ENCODE data around the gene MUC15.
"Not testable (repeated sequence)": the region's sequence is repeated elsewhere in the genome, so short reads cannot be mapped to it uniquely, and the experiment has no call there.

The MUC15 gene

GRCh38 chr11:26571861-26572654, at the start of gene MUC15:
TSS of gene MUC15 (minus strand) at chr11:26572263. CDS start at chr11:26567094, 5,169 bp downstream.
- DNase-seq: no peak

DNA sequence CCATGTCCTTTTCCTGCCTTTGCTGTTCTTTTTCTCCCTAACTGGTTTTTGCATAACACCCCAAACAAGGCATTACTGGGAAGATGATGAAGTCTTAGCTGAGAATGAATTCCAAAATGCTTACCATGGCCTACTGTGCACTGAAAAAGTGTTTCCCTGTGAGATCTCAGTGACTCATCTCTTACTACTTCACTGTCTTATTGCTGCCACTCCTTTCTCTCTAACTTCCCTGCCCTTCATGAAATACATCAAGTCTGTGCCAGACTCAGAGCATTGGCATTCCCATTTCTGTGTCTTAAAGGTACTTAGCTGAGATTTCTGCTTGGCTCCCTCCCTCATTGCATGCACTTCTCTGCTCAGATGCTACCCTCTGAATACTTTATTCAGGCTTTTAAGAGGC, 49.1 kb upstream of the MUC15 start:
- no peak for DNase-seq

DNA sequence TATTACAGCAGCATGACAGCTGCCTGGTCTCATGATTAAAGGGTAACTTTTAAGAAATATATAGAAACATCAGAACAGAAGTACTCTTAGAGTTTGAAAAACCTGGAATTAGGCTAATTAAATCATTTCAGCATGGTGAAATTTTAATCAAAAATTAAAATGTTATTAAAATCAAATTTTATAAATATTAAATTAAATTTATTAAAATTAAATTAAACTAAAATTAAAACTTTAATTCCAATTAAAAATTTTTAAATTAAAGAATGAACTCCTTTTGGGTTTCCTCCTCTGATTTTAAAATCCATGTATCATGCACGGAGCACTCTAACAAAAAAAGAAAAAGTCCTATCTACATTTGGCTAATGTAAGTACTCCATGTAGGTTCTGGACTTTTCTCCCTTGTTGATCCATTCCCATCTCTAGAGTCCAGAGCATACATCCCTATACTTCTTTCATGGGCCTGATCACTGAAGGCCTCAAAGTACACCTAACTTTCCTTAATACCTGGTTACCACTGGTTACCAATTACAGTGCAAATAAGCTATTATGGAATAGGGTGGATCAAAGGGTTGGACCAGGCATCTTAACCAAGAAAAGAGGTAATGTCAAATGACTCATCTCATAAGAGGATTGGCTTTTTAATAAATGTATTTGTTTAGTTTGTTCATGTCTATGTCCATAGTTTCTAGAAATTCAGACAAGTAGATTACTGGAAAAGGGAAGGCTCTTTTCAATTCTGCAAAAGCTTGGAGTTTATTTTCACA, 48.4 kb upstream of the MUC15 start:
- DNase-seq: no peak

GRCh38 chr11:26618441-26618840, 46.4 kb upstream of the MUC15 start:
- no peak for DNase-seq

GRCh38 chr11:26613759-26614158, 41.7 kb upstream of the MUC15 start:
- DNase-seq: no peak

DNA sequence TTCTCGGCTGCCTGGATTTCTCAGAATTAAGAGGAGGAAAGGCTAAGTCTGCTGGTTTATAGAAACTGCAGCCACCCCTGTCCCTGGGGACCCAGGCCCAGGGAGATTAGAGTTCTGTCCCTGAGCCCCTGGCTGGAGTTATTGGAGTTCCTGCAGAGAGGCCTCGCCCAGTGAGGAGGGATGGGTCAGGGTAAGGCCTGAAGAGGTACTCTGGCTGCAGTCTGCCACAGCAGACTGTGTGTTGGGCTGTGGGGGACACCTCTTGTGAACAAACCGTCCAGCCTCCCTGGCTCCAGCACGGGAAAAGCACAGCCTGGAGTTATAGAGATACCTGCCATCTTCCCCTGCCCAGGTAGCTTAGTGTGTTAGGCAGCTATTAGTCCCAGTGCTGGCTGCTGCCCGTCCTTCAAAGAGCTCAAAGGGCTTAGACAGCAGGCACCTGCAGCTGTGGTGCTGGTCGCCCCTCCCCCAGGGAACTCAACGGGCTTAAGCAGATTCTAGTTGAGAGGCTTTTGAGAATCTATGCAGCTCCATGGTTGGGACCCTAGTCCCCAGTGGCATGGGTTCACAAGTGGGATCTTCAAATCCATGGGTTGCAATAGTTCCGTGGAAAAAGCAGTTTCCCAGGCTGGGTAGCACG, 36.6 kb upstream of the MUC15 start:
- DNase-seq: no peak

- no peak for DNase-seq
Measured at GRCh38 chr11:26607725-26608506, 35.9 kb upstream of the MUC15 start.

- no peak for DNase-seq
Measured at GRCh38 chr11:26599876-26600434, 27.9 kb upstream of the MUC15 start.

- DNase-seq: no peak
Measured at GRCh38 chr11:26599425-26599824, 27.4 kb upstream of the MUC15 start.

DNA sequence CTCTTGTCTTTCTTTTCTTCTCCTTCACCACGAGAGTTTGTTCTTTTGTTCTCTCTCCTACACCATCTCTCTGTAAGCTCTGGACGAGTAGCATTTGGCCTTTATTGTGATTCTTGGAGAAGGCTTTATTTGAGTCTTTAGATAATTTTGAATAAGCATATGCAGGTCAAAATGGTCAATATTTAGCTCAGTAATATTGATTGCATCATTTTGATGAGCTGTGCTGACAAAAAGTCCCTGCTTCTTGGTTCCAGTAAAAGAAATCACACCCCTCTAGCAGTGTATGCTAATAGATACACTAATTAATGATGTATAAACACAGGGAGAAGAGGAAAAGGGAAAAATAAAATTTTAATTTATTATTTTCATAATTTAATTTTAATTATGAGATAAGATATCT, 25.8 kb upstream of the MUC15 start:
- no peak for DNase-seq

GRCh38 chr11:26597049-26597689, 25.1 kb upstream of the MUC15 start:
- DNase-seq: peak; percentile 22

DNA sequence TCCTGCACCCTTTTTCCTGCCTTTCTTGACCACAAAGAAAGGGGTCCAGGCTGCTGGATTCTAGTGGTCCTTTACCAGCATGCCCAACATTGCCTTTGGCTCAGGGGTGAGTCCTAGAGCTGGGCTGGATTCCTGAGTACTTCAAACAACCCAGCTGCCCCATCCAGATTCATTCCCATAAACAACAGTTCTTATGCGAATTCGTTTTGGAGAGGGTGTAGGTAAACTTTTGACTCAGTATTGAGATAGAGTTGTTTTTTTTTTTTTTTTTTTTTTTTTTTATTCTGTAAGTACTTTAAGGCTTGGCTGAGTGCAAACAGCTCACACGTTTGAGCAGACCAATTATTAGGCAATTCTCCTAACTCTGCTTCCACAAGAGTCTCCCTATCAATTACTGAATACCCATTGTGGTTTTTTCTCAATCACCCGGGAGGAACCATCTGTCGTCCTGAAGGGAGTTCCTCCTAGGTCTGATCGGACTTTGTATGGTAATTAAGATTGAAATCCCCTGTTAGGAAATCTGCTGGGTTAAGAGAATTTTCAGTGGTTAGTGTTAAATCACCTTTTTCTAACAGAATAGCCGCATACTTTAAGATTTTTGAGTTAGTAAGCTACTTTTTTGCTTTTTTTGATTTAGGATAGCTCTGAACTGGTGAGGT, 23.3 kb upstream of the MUC15 start:
- not testable (repeated sequence) for DNase-seq

DNA sequence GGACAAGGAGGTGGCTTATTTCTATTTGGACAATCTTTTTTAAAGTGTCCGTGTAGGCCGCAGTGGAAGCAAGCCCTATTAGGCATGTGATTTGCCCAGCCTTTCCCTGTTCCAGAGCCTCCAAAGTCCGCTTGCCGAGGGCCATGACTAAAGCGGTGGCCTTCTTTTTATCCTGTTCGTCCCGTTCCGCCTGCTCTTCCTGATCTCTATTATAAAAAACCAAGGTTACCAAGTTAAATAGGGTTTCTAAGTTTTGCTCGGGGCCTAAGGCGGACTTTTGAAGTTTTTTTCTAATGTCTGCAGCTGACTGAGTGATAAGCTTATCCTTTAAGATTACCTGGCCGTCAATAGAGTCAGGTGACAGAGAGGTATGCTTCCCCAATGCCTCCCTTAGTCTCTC, 21.6 kb upstream of the MUC15 start:
- DNase-seq: no peak

GRCh38 chr11:26587073-26587472, 15.0 kb upstream of the MUC15 start:
- DNase-seq: no peak

GRCh38 chr11:26584818-26585217, 12.8 kb upstream of the MUC15 start:
- DNase-seq: no peak

GRCh38 chr11:26583550-26583949, 11.5 kb upstream of the MUC15 start:
- DNase-seq: no peak

GRCh38 chr11:26580929-26581328, 8.9 kb upstream of the MUC15 start:
- no peak for DNase-seq

DNA sequence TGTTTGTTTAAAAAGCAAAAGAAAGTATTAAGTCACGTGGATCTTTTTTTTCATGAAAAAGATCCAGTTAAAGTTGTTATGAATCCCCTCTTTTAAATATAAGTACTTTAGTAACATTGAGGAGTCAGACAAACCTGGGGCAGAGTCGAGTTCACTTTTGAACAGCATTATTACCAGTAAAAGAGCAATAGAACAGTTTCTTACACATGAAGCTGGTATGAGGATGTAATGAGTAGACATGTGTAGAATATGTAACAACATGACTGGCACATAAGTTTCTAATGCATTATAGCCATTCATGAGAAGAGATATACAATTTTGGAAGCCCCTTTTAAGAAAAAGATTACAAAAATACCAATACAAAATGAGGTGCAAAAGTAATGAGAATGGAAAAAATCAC, 7.6 kb upstream of the MUC15 start:
- DNase-seq: no peak

DNA sequence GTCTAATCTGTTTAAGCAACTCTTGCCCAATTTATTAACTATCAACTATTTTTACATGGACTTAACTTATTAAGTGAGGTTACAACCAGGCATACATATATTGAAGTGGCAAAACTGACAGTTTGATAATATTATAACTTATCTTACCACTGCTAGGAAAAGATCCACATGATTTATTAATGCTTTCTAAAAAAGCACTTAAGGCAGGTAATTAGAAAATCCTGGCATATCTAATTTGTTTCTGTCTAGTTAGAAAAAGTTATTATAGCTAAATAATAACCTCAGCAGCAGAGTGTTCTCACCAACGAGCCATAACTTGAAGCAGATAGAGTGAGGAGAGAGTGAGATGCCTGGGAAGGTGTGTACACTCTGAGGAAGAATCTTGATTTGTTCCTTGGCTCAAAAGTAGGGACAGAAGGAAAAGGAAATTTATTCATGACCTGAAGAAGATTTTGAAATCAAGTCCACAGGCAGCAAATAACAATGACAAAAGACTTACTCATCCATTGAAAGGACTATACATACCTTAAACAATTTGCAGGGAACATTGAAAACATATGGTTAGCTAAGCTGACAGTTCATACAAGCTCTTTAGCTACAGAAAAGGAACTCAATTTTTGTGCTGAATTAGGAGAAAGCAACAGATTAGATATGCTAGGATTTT, 7.1 kb upstream of the MUC15 start:
- no peak for DNase-seq

- DNase-seq: no peak
Measured at GRCh38 chr11:26575946-26576345, 3.9 kb upstream of the MUC15 start.

DNA sequence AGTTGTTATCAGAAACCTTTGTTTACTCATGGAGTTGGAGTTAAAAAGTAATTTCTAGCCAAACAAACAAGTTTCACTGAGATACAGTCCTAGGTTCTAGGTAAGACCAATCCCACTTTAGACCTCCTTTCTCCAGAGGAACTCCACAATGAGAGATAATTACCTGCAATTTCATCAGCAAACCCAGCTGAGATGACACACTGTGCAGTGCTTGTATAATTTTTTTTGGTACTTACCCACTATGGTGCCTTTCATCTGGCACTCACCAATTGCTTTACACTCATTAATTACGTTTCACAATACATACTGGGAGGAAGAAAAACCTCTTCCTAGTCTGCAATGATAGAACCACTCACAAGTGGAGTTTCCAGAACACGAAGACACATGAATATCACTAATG, 1.8 kb upstream of the MUC15 start:
- DNase-seq: no peak

Measured in NCI-H1694 treated with DMSO at 0.1 percent for 48 hours (cell line).